Mucosa of descending colon (tissue), 3 donors: ENCODE results near the gene TBX20. TPM values are rescaled to one million over a fixed set of nuclear protein-coding genes. Genes with fewer than 3 reads are reported as not detected.

ENCODE experiments used
- ATAC-seq: fragments of 200-7000 bp; cut with Tn5 transposase; one replicate; pipeline ENCODE4 v1.9.1; 2020; ENCODE audit warnings: mild to moderate bottlenecking, moderate library complexity
- DNase-seq, 3 donors: peaks; one replicate each; pipeline ENCODE4 v3.0.0-alpha.2; 2020
- H3K36me3 ChIP-seq: fragments of 200-600 bp; one replicate; pipeline ENCODE4 v1.8.0; 2021; ENCODE audit warnings: low read depth, mild to moderate bottlenecking
- H3K4me1 ChIP-seq: fragments of 200-600 bp; one replicate; pipeline ENCODE4 v1.8.0; 2021; ENCODE audit warnings: low read depth, mild to moderate bottlenecking
- H3K4me3 ChIP-seq: fragments of 200-600 bp; one replicate; pipeline ENCODE4 v1.8.0; 2021; ENCODE audit warnings: mild to moderate bottlenecking
- H3K9me3 ChIP-seq: fragments of 200-600 bp; one replicate; pipeline ENCODE4 v1.8.0; 2021; ENCODE audit warnings: mild to moderate bottlenecking
- intact Hi-C, 2 donors: fragments of 100-400 bp; cut with DNase I in 1 of 2; cut with micrococcal nuclease in 1 of 2; formaldehyde crosslinking; loops; one replicate each; pipeline versions ENCODE4 v1.11.0 to v1.11.1; 2022; cut with DNase I, micrococcal nuclease
- total RNA-seq, 3 donors: library from RNA; stranded (reverse); fragmentation: NEBNext Ultra II Directional in 2 of 3; extraction: Animal tissue kit (Norgen Biotek cat#: 25700) in 2 of 3; gene quantifications; one replicate each; pipeline versions ENCODE4 v1.2.1 to v1.2.4, GENCODE V29; 2021 to 2023
- TF ChIP-seq, protein P1 (sequence below): fragments of 200-600 bp; IDR thresholded peaks from one replicate; pipeline ENCODE4 v1.8.0; 2022; ENCODE audit warnings: antibody characterized with exemption, mild to moderate bottlenecking
- donor health status: DM: no; HTN: no; CAD: no; lungs with moderate emphysema.
- donor health status: DM: no; HTN: no; CAD: no.
- donor health status: DM: no; HTN: yes; CAD: no.

Gene TBX20
- total RNA-seq, 3 donors from 2014 or later: 0.46 TPM; not detected in 2

GRCh38 chr7:35258125-35258867 lies 4.4 kb upstream of the TBX20 start:
- H3K4me1 ChIP-seq: peaks cover 5% of the 10 kb centered on the region
- DNase-seq (no peak), ATAC-seq (no peak)
- no peaks in the 10 kb centered on the region for H3K9me3 ChIP-seq
- intact Hi-C loops: no loop called here
- H3K36me3 ChIP-seq: no peaks in the 10 kb centered on the region
- TF ChIP-seq, protein P1, sequence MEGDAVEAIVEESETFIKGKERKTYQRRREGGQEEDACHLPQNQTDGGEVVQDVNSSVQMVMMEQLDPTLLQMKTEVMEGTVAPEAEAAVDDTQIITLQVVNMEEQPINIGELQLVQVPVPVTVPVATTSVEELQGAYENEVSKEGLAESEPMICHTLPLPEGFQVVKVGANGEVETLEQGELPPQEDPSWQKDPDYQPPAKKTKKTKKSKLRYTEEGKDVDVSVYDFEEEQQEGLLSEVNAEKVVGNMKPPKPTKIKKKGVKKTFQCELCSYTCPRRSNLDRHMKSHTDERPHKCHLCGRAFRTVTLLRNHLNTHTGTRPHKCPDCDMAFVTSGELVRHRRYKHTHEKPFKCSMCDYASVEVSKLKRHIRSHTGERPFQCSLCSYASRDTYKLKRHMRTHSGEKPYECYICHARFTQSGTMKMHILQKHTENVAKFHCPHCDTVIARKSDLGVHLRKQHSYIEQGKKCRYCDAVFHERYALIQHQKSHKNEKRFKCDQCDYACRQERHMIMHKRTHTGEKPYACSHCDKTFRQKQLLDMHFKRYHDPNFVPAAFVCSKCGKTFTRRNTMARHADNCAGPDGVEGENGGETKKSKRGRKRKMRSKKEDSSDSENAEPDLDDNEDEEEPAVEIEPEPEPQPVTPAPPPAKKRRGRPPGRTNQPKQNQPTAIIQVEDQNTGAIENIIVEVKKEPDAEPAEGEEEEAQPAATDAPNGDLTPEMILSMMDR: no peak
- H3K4me3 ChIP-seq: no peak overlapping the region

DNA sequence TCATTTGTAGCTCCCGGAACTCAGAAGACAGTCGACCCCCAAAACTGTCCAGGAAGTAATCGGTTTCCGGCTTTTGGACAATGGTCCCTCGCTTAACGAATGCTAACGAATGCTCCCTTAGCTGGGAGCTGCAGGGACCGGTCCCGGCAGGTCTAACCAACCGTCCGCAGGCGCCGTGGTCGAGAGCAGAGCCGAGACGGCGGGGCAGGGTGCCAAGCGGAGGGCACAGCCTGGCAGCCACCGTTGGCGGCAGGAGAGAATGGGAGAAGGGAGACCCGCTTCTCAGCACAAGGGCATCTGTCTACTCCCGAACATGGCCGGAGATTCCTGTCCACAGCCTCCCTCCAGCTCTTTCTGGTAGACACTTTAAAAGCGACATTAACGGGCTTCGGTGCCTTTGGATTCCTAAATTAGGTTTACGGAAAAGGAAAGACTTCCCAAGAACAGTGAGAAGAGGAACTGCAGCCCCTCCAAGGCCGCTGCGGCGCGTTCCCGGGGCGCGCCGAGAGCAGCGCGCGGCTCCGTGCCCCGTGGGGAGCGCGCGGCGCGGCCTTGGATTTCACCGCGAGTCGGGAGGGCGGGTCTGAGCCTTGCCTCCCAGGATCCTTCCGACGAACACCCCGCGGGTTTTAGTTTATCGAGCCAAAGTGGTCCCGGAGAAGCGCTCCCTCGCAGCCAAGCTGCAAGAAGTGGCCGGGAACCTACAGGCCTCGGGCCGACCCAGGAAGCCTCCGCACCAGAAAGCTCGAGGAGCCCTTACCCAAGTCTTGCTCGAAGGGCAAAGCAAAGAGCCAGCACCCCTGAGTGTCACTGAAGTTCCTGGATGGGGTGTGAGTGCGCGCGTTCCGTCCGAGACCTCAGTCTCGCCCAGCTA lies 3.6 kb upstream of the TBX20 start:
- TF ChIP-seq, protein P1: no peak
- intact Hi-C loops: no loop called here
- Histone ChIP-seq H3K4me3 (no peak overlapping the region), H3K9me3 (no peaks in the 10 kb centered on the region), H3K4me1 (peaks cover 8% of the 10 kb centered on the region), H3K36me3 (no peaks in the 10 kb centered on the region)
- no peak for ATAC-seq
- DNase-seq: no peak

DNA sequence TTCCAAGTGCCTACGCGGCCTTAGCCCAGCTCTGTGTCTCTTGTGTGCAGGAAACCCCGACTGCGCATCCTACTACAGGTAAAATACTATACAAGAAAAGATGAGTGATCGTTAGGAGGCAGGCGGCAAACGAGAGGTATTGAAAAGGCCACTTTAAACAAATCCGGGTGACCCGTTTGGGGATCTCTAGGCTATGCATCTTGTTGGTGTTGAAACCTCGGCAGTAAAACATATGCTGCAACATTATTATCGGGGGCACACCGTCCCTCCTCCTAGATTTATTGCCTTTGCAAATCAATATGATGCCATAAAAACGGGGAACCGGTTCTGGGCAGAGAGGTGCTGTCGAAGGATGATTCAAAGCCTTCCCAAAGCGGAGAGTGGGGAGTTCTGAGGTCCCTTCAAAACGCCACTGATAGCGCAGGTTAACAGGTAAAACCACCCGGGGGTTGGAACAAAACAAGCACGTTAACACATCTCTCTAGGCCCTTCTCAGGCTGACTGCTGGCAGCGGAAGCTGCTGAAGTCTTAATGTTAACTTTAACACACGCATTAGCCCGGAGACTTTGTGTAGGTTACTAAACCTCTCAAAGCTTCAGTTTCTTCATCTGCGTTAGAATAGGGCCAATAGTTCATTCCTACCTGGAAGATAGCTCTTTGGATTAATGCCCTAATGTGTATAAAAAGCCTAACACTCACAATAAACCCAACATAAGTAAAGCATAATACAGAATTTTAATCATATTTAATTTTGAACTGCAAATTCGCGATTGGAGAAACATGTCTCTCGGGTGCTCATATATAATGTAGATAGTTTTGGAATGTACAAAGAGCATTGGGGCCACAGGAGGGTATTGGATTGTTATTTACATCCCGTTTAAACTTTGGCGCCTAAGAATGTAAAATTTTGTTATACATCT lies 2.6 kb upstream of the TBX20 start:
- H3K4me1 ChIP-seq: peaks cover 8% of the 10 kb centered on the region
- TF ChIP-seq, protein P1: no peak
- DNase-seq (no peak), ATAC-seq (no peak)
- no peak overlapping the region for H3K4me3 ChIP-seq
- intact Hi-C loops: no loop called here
- H3K9me3 ChIP-seq: no peaks in the 10 kb centered on the region
- H3K36me3 ChIP-seq: no peaks in the 10 kb centered on the region

GRCh38 chr7:35255443-35256255 lies 1.7 kb upstream of the TBX20 start:
- Histone ChIP-seq H3K9me3 (no peaks in the 10 kb centered on the region), H3K4me3 (no peak overlapping the region), H3K36me3 (no peaks in the 10 kb centered on the region), H3K4me1 (peaks cover 8% of the 10 kb centered on the region)
- intact Hi-C loops: no loop called here
- TF ChIP-seq, protein P1: no peak
- DNase-seq (no peak), ATAC-seq (no peak)
